Measurements from ENCODE around the gene RAB11FIP4. TPM values are rescaled to one million over a fixed set of nuclear protein-coding genes. Genes with fewer than 3 reads are reported as not detected.

RAB11FIP4 gene
- total RNA-seq, 1 donor from 2014 or later, result 54.4 TPM

DNA sequence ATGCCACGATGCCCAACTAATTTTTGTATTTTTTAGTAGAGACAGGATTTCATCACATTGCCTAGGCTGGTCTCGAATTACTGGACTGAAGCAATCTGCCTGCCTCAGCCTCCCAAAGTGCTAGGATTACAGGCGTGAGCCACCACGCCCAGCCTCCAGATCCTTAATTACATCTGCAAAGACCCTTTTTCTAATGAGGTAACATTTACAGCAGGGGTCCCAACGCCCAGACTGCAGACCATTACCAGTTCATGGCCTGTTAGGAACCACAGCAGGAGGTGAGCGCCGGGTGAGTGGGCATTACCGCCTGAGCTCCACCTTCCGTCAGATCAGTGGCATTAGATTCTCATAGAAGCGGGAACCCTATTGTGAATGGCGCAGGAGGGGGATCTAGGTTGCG is 4.0 kb upstream of the RAB11FIP4 start:
- no peak for DNase-seq

DNA sequence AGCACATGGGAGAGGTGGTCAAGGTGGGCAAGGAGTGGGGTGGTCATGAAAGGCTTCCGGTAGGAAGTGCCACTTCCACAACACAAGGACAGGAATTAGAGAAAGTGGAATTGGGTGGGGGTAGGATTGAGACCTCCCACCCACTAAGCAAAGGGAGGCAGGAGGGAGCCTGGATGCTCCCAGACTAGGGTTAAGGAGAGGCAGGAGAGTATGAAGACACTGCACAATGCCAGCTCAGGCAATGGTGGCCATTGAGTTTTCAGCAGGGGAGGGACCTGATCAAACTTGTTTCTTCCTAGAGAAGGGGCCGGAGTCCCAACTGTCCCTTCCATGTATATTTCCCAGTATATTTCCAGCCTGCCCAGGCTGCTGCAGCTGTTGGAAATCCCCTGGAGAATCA is 3.1 kb upstream of the RAB11FIP4 start:
- no peak for DNase-seq

DNA sequence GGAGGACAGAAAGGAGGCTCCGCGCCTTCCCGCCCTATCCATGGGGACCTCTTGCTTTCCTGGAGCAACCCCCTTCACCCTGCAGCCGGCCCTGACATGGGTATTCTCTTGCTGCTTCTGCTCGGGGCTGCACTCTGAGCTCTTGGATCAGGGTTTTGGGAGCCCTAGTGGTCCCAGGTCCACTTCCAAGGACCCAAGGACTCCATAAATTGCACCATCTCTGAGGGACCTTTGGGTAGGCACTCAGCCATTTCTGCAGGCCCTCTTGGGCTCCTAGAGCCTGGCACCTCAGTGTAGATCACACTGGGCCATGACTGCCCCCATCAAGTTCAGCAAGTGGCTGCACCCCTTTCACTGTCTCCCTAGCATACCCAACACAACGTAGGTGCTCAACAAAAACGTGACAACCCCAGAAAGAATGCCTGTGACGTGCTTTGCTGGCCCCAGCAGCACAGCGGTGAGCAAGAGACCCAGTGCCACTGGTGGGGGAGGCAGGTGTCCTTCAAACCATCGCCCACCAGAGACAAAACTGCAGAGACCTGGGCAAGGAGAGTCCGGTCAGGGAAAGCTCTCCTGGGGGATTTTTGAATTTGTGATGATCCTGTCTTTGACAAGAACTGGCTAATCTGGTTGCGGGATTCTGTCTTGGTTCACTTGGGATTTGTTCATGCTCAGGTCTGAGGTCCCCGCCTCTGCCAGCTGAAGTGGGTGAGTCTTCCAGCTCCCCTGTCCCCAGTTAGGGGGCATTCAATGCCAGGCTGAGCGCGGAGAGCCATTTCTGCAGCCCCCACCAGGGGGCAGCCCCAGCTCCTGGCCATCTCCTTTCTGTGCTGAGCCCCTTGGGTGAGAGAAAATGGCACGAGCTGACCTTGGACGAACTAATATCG is 2.5 kb upstream of the RAB11FIP4 start:
- DNase-seq, result no peak

DNA sequence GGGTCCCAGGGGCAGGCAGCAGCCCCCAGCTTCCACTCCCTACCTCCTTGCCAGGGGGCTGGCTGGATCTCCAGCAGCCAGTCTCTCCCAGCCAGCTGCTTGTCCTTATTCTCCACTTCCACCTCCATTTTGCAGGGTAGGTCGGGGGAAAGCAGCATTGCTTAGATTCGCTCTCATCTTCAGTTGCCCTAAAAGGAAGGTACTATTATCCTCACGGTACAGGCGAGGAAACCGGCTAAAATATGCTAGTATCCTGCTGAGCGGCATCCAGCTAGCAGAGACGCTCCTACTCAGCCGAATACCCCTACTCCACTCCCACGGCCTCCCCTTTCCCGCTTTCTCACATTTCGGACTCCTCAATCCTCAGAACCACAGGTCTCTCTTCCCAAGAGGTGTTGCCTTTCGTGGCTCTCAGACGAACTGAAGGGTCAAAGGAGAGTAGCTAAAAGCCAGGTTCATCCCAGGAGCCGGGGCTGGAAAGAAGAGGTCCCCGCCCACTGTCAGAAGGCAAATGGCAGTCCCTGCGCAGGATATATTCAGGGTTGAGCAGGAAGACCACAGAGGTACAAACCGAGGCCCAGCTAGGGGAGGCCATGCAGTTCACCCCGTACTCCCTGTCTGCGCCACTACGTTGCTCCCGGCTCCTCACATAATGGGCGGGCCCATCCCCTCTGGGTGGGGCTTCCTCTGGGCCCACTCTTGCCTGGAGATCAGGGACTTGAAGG is 1.7 kb upstream of the RAB11FIP4 start:
- no peak for DNase-seq

DNA sequence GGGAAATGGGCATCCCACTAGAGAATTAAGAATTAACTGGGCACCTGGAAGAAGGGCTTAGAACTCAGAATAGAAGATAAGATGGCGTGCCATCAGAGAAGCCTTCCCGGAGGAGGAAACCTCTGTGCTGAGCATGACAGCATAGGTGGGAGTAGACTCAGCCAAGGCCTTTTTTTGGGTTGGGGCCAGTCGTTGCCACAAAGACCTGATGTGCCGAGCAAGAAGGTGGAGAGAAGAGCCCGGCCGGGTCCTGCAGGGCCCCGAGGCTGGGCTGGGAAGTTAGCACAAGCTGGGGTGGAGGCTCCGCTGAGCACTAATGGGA is 1.1 kb upstream of the RAB11FIP4 start:
- no peak for DNase-seq

DNA sequence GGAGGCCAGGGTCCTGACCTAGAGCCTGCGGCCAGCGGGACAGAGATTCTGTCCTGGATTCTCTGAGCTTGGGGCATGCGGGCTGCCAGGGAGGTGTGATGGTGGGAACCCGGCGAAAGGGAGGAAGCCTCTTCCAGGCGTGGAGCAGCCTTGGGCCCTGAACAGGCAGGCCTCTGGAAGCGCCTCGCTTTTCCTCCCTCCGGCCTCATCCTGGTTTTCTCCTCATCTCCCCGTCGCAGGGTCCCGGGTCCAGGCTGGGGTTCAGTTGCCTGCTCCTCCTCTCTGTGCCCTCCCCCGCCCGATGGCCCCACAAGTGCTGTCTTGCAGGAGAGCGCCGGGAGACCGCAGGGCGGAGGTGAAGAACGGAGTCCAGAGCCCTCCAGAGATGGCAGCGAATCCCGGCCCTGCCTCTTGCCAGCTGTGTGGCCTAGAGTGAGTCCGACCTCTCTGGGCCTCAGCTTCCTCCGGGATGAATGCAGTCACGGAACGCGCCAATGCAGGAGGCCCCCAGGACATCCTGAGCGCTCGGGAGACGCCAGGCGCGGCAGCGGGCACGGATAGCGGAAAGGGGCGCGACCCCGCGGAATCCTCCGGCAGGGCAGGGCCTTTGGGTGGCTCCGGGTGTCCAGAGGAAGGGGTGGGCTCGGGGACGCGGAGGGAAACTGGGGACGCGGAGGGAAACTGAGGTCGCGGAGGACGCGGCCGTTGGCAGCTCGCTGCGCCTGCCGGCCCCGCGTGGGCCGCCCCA is 553 bp upstream of the RAB11FIP4 start:
- DNase-seq, result no peak

DNA sequence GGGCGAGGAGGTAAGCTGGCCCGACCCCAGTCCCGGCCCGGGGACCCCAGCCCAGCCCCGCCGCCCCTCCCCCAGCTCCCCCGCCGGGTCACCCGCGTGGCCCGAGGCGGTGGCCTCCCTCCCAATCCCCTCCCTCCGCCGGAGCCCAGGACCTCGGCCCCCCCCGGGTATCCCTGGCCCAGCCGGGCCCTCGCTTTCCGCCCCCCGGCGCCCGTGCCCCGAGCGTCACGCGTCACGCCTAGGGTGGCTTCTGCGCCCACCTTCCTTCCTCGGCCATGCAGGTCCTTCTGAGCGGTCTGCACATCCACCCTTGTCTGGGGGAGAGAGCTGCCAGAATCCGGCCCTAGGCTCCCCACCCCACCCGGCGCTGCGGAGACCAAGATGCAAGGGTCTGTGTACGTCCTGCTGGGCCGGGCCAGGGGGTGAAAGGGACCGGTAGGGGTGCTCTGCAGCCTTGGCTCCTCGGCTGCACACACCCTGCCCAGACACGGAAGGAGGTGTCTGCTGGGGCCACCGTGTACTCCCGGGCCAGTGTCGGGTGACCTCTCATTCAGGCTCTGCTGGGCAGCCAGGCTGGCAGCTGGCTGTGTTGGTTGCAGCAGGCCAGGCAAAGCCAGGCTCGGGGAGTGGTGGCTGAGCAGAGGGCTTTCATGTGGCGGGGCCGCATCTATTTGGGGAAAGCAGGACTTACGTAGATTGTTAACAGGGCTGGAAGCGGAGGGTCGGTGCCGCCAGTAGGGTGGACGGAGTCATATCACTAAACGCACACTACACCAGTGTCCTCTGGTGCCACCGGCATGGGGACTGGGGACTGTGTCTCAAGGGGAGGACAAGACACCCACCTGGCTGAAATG is 754 bp downstream of the RAB11FIP4 start:
- no peak for DNase-seq

DNA sequence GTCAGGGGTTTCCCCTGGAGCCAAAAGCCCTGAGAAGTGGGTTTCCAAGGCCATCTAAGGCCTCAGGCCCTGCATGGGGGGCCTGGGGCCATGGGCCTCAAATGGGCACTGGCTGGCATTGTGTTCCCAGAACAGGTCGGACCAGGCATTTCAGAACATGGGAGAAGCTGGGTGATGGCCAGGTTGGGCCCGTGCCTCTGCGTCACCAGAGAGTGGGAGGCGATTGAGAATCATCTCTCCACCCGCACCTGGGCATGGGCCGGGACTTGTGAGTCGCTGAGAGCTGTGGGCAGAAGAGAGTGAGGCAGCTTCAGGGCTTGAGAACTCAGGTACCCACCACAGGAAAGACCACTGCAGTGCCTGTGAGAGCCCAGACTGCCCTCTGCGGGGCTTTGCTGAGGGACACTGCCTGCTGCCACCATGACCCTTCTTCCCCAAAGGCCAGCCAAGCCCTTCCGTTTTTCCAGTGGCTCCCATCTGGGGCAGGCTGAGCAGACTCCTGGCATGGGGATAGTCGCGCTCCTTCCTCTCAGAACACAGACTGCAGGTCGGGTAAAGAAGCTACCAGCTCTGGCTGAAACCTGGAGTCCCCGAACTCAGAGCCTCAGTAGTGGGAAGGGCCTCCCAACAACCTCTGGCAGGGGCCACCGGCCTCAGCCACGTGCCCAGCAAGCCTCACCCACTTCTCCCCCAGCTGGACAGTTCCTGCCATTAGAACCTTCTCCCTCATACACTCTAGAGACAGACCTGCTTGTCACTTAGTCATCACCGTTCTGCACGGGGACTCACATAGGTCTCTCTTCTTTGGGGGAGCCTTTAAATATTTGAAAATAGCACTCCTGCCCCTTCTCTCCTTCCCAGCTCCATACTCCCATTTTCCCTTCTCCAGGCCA is 1.6 kb downstream of the RAB11FIP4 start:
- DNase-seq, result peak; percentile 67

DNA sequence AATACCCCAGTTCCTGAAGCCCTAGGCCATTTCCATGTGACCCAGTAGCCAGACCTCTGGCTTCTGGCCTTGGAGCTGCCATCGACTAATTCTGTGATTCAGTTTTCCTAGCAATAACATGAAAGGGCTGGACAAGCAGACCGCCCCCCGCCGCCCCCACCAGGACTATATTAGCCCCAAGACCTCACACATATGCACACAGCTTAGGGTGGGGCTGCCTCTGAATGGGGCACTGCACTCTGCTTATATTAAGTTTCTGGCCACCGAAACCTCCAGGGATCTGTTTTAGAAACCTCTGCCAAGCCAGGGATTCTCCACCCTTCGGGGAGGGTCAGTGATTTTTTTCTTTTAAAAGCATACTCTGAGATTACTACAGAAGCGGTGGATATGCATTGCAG is 2.3 kb downstream of the RAB11FIP4 start:
- DNase-seq, result no peak

DNA sequence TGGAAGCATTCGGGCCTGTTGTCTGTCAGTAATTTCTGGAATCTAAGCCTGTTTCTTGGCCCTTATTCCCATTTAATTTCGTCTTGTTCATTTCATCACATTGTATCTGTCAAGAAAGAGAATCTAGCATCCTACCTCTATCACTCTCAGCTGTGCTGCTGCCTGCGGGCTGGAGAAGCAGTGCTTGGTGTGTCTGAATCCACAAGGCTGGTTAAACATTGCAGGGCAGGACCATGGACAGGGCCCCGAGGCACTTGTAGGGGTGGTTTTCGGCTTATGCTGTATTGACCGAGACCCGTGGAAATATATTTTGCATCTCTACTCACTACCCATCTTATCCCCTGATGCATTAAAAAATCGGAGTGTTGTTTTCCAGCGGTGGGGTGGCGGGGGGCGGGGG is 3.1 kb downstream of the RAB11FIP4 start:
- DNase-seq, result peak; percentile 25

DNA sequence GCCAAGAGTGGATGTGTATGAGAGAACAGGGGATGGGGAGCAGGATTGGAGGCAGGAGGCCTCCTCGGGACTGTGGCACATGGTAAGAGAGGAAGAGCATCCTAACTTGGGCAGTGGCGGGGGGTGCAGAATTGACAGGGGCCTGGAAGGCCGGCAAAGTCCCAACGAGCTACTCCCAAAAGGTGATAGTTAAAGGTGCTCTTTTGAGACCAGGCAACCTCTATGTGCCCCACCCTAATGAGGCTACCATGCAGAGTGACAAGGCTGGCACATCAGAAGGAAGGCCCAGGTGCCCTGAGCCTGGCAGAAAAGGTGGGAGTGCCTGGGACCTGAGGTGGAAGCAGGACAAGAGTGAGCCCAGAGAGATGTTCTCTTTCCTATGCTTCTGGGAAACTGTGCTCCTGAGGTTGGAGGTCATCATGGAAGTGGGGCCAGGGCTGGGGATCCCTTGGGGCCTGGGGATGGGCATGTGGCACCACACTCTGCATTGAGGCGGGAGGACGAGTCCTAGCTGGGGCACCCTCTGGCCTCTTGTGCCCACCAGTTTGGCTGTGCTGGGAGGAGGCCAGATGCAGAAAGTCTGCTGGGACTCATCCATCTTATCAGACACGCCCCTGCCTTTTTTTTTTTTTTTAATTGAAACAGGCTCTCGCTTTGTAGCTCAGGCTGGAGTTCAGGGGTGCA is 5.9 kb downstream of the RAB11FIP4 start:
- DNase-seq, result no peak

DNA sequence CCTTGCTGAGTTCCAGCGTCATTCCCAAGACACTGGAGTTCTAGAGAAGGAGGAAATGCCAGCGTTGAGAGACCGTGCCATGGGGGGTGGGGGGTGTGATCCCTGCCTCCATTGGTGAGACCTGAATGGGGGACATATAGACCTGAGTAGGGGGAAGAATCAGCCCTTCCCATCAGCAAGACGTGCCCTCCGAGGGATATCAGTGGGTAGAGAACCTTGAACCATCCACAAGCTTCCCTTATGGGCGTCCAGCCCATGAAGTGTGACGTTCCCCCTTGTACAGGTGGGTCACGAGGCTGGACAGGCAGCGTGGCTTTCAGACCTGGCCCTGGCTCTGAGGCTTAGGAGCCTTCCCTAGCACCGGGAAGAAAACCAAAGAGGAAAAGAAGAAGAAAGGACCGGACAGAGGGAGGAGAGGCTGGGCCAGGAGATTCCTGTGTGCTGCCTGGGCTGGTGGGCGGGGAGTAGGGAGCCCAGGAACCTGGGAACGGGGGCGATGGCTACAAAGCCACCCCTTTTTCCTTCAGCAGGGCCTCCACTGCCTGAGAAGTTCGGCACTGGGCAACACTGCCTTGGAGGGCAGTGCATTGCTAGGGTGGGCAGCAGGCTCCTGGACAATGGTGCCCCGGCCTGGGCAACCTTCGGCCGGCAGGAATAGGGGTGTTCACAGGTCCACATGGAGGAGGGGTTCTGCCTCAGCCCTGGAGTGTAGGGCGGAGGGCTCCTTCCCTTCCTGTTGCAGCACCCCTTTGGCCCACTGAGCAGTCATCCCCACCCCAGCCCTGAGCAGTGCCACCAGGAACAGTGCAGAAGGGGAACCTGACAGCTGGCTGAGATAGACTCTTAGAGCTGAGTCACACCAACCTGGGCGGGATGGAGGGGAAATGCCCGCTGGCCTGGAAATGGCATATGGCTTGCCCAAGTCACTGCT is 7.2 kb downstream of the RAB11FIP4 start:
- no peak for DNase-seq

DNA sequence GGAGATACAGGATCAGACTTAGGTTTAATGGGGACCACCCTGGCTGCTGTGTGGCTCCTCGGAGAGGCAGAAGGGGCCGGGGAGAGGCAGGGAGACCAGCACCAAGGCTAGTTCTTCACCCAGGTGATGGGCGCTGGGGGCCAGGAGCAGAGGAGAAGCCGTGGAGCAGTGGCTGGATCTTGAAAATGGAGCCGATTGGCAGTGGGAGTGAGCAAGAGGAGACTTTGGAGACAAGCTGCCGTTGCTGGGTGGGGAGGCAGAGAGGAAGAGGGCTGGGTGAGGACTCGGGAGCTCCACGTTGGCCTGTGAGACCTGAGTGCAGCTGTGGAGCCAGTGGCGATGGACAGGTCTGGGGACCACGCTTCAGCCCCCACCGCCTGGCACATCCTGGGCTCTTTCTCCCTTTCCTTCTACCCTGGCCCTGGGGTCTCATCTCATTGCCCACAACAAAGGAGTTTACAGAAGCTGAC is 9.0 kb downstream of the RAB11FIP4 start:
- DNase-seq, result no peak

DNA sequence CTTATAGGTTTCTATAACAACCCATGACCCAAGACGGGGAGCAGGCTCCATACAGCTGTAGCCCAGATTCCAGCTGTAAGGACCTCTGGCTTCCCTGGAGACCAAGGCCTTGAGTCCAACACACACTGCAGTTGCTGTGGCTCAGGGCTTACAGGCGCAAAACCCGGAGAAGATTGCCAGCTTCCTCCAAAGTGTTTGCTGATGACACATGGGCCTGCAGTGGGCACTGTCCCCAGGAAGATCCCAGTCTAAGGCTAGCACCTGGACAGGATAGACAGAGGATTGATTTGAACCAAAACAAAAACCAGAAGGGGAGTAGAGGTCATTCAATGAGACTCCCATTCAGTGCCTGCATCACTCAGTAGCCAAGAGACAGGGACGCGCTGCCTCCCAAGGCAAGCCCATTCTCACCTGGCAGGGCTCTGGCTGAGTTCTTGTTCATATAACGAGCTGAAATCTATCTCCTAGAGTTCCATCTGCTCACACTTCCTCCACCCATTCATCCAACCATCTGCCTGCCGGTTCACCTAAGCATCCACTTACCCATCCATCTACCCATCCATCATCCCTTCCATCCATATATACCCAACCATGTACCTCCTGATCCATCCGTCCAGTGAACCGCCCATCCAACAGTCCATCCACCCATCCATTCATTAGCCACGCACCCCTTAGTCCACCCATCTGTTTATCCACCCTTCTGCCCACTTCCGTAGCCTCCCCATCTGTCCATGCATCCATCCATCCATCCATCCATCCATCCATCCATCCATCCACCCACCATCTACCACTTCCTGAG is 10.2 kb downstream of the RAB11FIP4 start:
- DNase-seq, result no peak

DNA sequence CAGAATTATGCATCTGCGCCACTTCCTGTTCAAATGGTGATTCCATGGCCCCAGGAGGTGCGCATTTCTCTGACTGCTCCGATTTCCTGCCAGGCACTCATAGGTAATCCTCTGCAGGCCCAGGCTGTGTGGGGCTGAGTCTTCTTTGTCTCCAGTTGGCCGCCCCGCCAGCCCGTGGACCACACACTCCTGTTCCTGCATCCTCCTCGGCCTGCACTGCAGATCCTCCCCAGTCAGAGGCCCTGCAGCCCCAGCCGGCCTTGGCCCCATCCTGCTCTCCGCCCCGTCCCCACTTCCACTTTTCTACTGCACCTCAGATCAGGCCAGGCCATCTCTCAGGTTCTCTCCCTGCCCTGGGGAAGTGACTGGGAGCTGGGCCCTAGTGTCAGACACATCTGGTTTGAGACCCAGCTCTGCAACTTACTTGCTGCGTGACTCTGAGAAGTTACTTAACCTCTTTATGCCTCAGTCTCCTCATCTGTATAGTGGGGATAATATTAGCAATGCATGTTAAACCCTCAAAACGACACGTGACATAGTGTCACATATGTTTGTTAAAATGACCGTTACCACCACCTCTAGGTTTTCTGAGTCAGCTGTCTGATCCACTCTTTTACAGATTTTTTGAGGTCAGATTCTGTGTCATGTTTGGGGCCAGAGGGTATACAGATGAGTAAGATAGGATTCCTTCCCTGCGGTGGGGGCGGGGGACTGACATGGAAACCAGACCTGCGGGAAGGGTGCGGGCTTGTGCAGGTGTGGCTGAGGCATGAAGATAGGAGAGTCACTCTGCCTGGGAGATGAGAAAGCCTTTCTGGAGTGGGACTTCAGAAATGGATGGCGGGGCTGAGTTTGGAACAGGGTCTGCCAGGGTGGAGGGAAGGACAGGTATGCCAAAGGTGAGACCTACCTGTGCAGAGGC is 12.8 kb downstream of the RAB11FIP4 start:
- no peak for DNase-seq

DNA sequence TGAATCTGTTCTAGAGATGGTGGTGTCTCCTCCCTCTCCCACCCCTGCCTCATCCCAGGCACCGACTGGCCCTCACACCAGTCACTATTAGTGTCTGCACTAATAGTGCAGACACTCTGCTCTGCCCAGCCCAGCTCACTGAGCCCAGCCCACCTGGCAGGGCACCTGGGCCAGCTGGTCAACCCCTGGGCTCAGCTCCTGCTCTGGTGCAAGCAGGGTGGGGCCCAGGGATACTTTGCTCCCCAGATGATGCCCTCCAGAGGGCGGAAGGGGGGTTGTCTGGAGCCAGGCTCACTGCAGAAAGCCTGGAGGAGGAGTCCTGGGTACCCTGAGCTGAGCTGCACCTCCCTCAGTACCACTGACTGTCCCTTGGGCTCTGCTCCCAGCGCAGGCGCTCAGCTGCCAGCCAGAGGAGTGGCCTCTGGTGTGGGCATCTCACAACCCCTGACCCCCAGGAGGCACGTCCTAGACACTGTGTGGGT is 14.5 kb downstream of the RAB11FIP4 start:
- no peak for DNase-seq

DNA sequence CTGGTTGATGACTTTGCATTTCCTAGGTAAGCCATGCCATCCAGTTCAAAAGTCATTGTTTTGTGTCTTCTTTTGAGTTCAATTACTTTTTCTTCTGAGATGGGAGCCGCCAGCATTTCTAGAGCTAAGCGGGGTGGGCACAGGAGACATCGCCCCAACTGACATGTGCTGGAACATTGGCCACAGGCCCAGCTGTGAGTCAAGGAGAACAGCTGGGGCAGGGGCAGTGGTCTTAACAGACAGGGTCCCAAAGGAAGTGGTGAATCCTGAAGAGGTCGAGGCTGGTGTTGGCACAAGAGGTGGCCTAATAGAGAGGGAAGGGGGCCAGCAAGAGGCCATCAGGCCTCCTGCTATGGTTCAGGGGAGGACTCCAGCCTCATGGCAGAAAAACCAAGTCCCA is 17.1 kb downstream of the RAB11FIP4 start:
- no peak for DNase-seq

All from occipital lobe (tissue), 2 donors.